ENCODE data around the gene ZBTB8A.
A peak's percentile ranks its signal among the peaks of the same experiment; 100 is the strongest.
"Not testable (repeated sequence)": the region's sequence is repeated elsewhere in the genome, so short reads cannot be mapped to it uniquely, and the experiment has no call there.

Gene ZBTB8A

GRCh38 chr1:32622806-32623681 lies 83.8 kb downstream of the ZBTB8A start:
- DNase-seq, result no peak

GRCh38 chr1:32623775-32624174 lies 84.5 kb downstream of the ZBTB8A start:
- DNase-seq, result peak; percentile 26

DNA sequence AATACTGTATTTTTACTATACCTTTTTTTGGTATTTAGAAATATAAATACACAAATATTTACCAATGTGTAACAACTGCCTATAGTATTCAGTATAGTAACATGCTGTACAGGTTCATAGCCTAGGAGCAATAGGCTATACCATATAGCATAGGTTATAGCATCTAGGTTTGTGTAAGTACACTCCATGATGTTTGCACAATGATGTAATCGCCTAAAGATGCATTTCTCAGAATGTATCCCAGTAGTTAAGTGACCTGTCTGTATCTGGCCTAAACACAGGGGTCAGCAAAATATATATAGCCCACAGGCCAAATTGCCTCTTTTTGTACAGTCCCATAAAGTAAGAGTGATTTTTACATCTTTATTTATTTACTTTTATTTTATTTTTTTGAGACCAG lies 86.9 kb downstream of the ZBTB8A start:
- DNase-seq, result no peak

DNA sequence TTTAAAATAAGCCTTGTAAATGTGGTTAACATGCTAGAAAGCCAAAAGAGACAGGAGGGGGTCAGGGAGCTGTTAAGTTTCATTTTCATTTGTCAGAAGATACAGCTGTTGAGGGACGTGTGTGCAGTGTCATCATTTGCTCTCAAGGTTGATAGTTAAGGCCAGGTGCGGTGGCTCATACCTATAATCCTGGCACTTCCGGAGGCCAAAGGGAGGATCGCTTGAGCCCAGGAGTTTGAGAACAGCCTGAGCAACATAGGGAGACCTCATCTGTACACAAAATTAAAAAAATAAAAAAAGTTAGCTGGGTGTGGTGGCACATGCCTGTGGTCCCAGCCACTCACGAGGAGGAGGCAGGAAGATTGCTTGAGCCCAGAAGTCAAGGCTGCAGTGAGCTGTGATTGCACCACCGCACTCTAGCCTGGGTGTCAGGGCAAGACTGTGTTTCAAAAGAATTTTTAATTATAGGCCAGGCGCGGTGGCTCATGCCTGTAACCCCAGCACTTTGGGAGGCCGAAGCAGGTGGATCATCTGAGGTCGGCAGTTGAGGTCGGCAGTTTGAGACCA lies 88.5 kb downstream of the ZBTB8A start:
- no peak for DNase-seq

GRCh38 chr1:32630173-32630572 lies 90.9 kb downstream of the ZBTB8A start:
- not testable (repeated sequence) for DNase-seq

DNA sequence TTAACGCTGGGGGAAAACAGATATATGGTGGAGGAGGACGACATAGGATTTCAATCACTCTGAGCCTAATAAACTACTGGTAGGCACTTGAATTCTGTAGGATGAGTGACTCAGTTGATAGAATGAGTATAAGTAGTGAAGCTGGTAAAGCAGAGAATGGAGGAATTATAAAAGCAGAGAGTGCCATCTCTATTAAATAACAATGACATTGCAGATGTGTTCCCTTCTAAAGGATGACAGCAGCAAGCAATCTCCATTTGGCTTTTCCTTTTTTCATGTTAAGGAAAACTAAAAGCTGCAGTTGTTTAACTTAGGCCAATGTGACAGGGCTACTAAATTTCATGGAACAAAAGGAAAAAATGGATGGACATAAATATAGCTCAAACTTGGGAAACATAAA lies 93.6 kb downstream of the ZBTB8A start:
- DNase-seq, result no peak

GRCh38 chr1:32635508-32636277 lies 96.5 kb downstream of the ZBTB8A start:
- DNase-seq, result no peak

GRCh38 chr1:32636914-32637645 lies 97.9 kb downstream of the ZBTB8A start:
- no peak for DNase-seq

- no peak for DNase-seq
Observed at GRCh38 chr1:32639489-32640075, 100.4 kb downstream of the ZBTB8A start.

GRCh38 chr1:32642292-32642827 lies 103.1 kb downstream of the ZBTB8A start:
- DNase-seq, result not testable (repeated sequence)

GRCh38 chr1:32644426-32644825 lies 105.2 kb downstream of the ZBTB8A start:
- DNase-seq, result no peak

GRCh38 chr1:32647308-32648134 lies 108.3 kb downstream of the ZBTB8A start:
- DNase-seq, result no peak

DNA sequence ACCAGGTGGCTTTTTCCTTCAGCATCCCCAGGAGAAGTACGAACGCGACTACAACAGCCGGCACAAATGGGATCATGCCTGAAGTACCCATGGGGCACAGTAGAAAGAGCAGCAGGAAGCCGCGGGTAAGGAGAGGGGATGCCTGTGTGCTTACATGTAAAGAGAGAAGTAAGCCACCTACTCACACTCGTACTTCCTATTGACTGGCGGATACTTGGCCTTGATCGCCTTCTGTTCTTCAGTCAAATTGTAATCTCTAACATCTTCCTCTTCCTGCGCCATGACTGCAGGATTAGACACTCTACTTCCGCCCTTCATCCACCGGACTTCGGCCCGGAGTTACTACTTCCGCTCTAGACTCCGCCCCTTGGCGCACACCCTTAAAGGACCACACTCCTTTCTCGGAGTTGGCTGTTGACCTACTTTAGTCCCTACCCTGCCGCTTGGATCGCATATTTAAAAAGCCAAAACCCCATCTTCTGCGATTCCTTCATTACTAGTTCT lies 111.1 kb downstream of the ZBTB8A start, which contains the start of gene ZBTB8OS:
Gene ZBTB8OS, minus strand, starts transcription at position 303 of the 504 bp plus-strand sequence. Its CDS starts 21 bp downstream, at position 282.
- DNase-seq, result peak; percentile 98

- DNase-seq, result peak; percentile 96
Observed at GRCh38 chr1:32650752-32651460, 111.7 kb downstream of the ZBTB8A start, which contains the start of gene RBBP4. TSS of gene RBBP4 (plus strand) at chr1:32651208. CDS start at chr1:32651307, 99 bp downstream.

- no peak for DNase-seq
Observed at GRCh38 chr1:32651461-32652073, 112.3 kb downstream of the ZBTB8A start.

- DNase-seq, result peak; percentile 24
Observed at GRCh38 chr1:32652244-32652962, 113.2 kb downstream of the ZBTB8A start.

Measured in hematopoietic multipotent progenitor cell treated with erythropoietin and hydrocortisone succinate and interleukin-3 and kit ligand, for 8 days (in vitro differentiated cells).